ENCODE measurements around the gene CHST7.

CHST7 gene

GRCh38 chrX:46610070-46610658 is 36.6 kb downstream of the CHST7 start:
- no peak for DNase-seq

GRCh38 chrX:46611658-46612362 is 38.2 kb downstream of the CHST7 start:
- DNase-seq = peak in 4 of 6 experiments; percentile 3 to 63 (median 57)

GRCh38 chrX:46617906-46618305 is 44.3 kb downstream of the CHST7 start:
- DNase-seq = no peak

GRCh38 chrX:46618947-46619346 is 45.4 kb downstream of the CHST7 start:
- no peak for DNase-seq

- no peak for DNase-seq
These were observed 46.9 kb downstream of the CHST7 start for GRCh38 chrX:46620505-46620904.

GRCh38 chrX:46621572-46621971 is 48.0 kb downstream of the CHST7 start:
- no peak for DNase-seq

GRCh38 chrX:46624090-46624786 is 50.7 kb downstream of the CHST7 start:
- DNase-seq = no peak

- DNase-seq = no peak
These were observed 53.0 kb downstream of the CHST7 start for GRCh38 chrX:46626566-46626965.

- DNase-seq = no peak
These were observed 53.5 kb downstream of the CHST7 start for GRCh38 chrX:46627062-46627461.

- no peak for DNase-seq
These were observed 54.3 kb downstream of the CHST7 start for GRCh38 chrX:46627711-46628419.

- DNase-seq = no peak
These were observed 55.2 kb downstream of the CHST7 start for GRCh38 chrX:46628460-46629371.

- DNase-seq = no peak
These were observed 56.6 kb downstream of the CHST7 start for GRCh38 chrX:46630141-46630540.

- no peak for DNase-seq
These were observed 61.0 kb downstream of the CHST7 start for GRCh38 chrX:46634577-46634976.

GRCh38 chrX:46635186-46635585 is 61.6 kb downstream of the CHST7 start:
- no peak for DNase-seq

GRCh38 chrX:46636223-46636622 is 62.7 kb downstream of the CHST7 start:
- DNase-seq = no peak

GRCh38 chrX:46637938-46638337 is 64.4 kb downstream of the CHST7 start:
- DNase-seq = no peak

GRCh38 chrX:46642145-46642544 is 68.6 kb downstream of the CHST7 start:
- DNase-seq = peak in 3 of 6 experiments; percentile 14 to 45 (median 31)

- DNase-seq = no peak
These were observed 70.1 kb downstream of the CHST7 start for GRCh38 chrX:46643636-46644035.

- DNase-seq = no peak
These were observed 72.0 kb downstream of the CHST7 start for GRCh38 chrX:46645614-46646013.

- no peak for DNase-seq
These were observed 73.7 kb downstream of the CHST7 start for GRCh38 chrX:46647251-46647650.
